H9 (cell line): ENCODE data around the gene DSP. TPM values are rescaled to one million over a fixed set of nuclear protein-coding genes. Genes with fewer than 3 reads are reported as not detected.

Experiments
- DNase-seq: peaks from one replicate; pipeline ENCODE4 v3.0.0-alpha.2; 2017
- H2AFZ ChIP-seq: one replicate; pipeline ENCODE4 v1.6.1; 2013; ENCODE audit warnings: mild to moderate bottlenecking, low read length, control low read depth, moderate library complexity
- H2AK5ac ChIP-seq: 2 replicates; pipeline ENCODE4 v1.6.1; 2013; ENCODE audit warnings: low read length, control low read depth, mixed read lengths; ENCODE audit not compliant: insufficient read length
- H2BK120ac ChIP-seq: one replicate; pipeline ENCODE4 v1.6.1; 2013; ENCODE audit warnings: low read depth, mild to moderate bottlenecking, low read length, control low read depth, inconsistent platforms; ENCODE audit not compliant: poor library complexity, severe bottlenecking
- H2BK12ac ChIP-seq: 2 replicates; pipeline ENCODE4 v1.6.1; 2013; ENCODE audit warnings: low read length, control low read depth, mixed read lengths, low read depth; ENCODE audit not compliant: insufficient read length
- H2BK15ac ChIP-seq: 2 replicates; pipeline ENCODE4 v1.6.1; 2013; ENCODE audit warnings: low read depth, low read length, control low read depth
- H2BK20ac ChIP-seq: one replicate; pipeline ENCODE4 v1.6.1; 2013; ENCODE audit warnings: low read depth, mild to moderate bottlenecking, low read length, control low read depth, inconsistent platforms; ENCODE audit not compliant: poor library complexity, severe bottlenecking
- H2BK5ac ChIP-seq: 2 replicates; pipeline ENCODE4 v1.6.1; 2013; ENCODE audit warnings: low read length, control low read depth, mixed read lengths; ENCODE audit not compliant: insufficient read length
- H3K14ac ChIP-seq: 2 replicates; pipeline ENCODE4 v1.6.1; 2013; ENCODE audit warnings: low read length, control low read depth; ENCODE audit not compliant: insufficient read depth
- H3K18ac ChIP-seq: 2 replicates; pipeline ENCODE4 v1.6.1; 2013; ENCODE audit warnings: low read depth, mild to moderate bottlenecking, mixed read lengths, low read length, control low read depth; ENCODE audit not compliant: insufficient read length
- H3K23ac ChIP-seq: 2 replicates; pipeline ENCODE4 v1.6.1; 2013; ENCODE audit warnings: low read length, control low read depth, mixed read lengths, low read depth; ENCODE audit not compliant: insufficient read length
- H3K23me2 ChIP-seq: 2 replicates; pipeline ENCODE4 v1.6.1; 2013; ENCODE audit warnings: low read depth, mild to moderate bottlenecking, mixed read lengths, low read length, control low read depth; ENCODE audit not compliant: insufficient read length, poor library complexity, severe bottlenecking
- H3K27ac ChIP-seq: 2 replicates; pipeline ENCODE4 v1.5.1; 2013; ENCODE audit warnings: low read length, control low read depth, mixed read lengths, low read depth; ENCODE audit not compliant: insufficient read length
- H3K27me3 ChIP-seq: 2 replicates; pipeline ENCODE4 v1.6.1; 2013; ENCODE audit warnings: low read length, control low read depth, inconsistent platforms; ENCODE audit not compliant: insufficient read depth
- H3K4ac ChIP-seq: 2 replicates; pipeline ENCODE4 v1.6.1; 2013; ENCODE audit warnings: low read depth, mild to moderate bottlenecking, control low read depth, inconsistent platforms, low read length, moderate library complexity
- H3K4me1 ChIP-seq: 2 replicates; pipeline ENCODE4 v1.6.1; 2013; ENCODE audit warnings: low read length, control low read depth, inconsistent platforms; ENCODE audit not compliant: insufficient read depth
- H3K4me2 ChIP-seq: 2 replicates; pipeline ENCODE4 v1.6.1; 2013; ENCODE audit warnings: low read length, control low read depth, mixed read lengths; ENCODE audit not compliant: insufficient read length, insufficient read depth
- H3K56ac ChIP-seq: 2 replicates; pipeline ENCODE4 v1.6.1; 2013; ENCODE audit warnings: low read depth, mild to moderate bottlenecking, mixed read lengths, low read length, control low read depth; ENCODE audit not compliant: insufficient read length
- H3K79me1 ChIP-seq: 2 replicates; pipeline ENCODE4 v1.6.1; 2013; ENCODE audit warnings: low read depth, mild to moderate bottlenecking, moderate library complexity, low read length, control low read depth, inconsistent platforms; ENCODE audit not compliant: insufficient read depth, poor library complexity, severe bottlenecking
- H3K79me2 ChIP-seq: 2 replicates; pipeline ENCODE4 v1.6.1; 2013; ENCODE audit warnings: low read length, control low read depth, inconsistent platforms; ENCODE audit not compliant: insufficient read depth
- H3K9ac ChIP-seq: 2 replicates; pipeline ENCODE4 v1.6.1; 2013; ENCODE audit warnings: low read length, control low read depth, mixed read lengths; ENCODE audit not compliant: insufficient read length; ENCODE audit errors: extremely low read depth
- H3K9me3 ChIP-seq: one replicate; pipeline ENCODE4 v1.6.1; 2013; ENCODE audit warnings: low read depth, low read length, inconsistent platforms; ENCODE audit not compliant: control insufficient read depth
- H3T11ph ChIP-seq: one replicate; pipeline ENCODE4 v1.6.1; 2013; ENCODE audit warnings: mild to moderate bottlenecking, low read length, control low read depth, inconsistent platforms
- H4K20me1 ChIP-seq: one replicate; pipeline ENCODE4 v1.6.1; 2013; ENCODE audit not compliant: control insufficient read depth, insufficient read length, insufficient read depth
- H4K5ac ChIP-seq: 2 replicates; pipeline ENCODE4 v1.6.1; 2013; ENCODE audit warnings: low read depth, mild to moderate bottlenecking, mixed read lengths, low read length, control low read depth; ENCODE audit not compliant: insufficient read length
- H4K8ac ChIP-seq: replicated peaks from 2 replicates; pipeline ENCODE4 v1.6.1; 2013; ENCODE audit warnings: low read length, control low read depth, mixed read lengths, low read depth; ENCODE audit not compliant: insufficient read length
- H4K91ac ChIP-seq: 2 replicates; pipeline ENCODE4 v1.6.1; 2013; ENCODE audit warnings: low read depth, mild to moderate bottlenecking, moderate library complexity, mixed read lengths, low read length, control low read depth; ENCODE audit not compliant: insufficient read length
- H3K27ac Mint-ChIP-seq, 3 experiments: 2 replicates in 2 of 3; 3 replicates in 1 of 3; pipeline ENCODE4 v1.8.0; 2020 to 2021; ENCODE audit warnings: mixed read lengths in 3 of 3, mild to moderate bottlenecking in 1 of 3, moderate library complexity in 1 of 3
- H3K27me3 Mint-ChIP-seq: 2 replicates; pipeline ENCODE4 v1.8.0; 2021; ENCODE audit warnings: low read depth, mild to moderate bottlenecking, moderate library complexity, mixed read lengths
- H3K36me3 Mint-ChIP-seq, 3 experiments: 2 replicates in 2 of 3; 3 replicates in 1 of 3; pipeline ENCODE4 v1.8.0; 2020 to 2021; ENCODE audit warnings: low read depth in 3 of 3, mixed read lengths in 3 of 3; ENCODE audit not compliant: insufficient read depth in 1 of 3
- H3K4me1 Mint-ChIP-seq, 2 experiments: 2 replicates each; pipeline ENCODE4 v1.8.0; 2020; ENCODE audit warnings: mixed read lengths in 2 of 2
- H3K4me3 Mint-ChIP-seq, 2 experiments: 2 replicates in 1 of 2; 3 replicates in 1 of 2; pipeline ENCODE4 v1.8.0; 2020 to 2021; ENCODE audit warnings: mild to moderate bottlenecking in 2 of 2, mixed read lengths in 2 of 2, moderate library complexity in 1 of 2
- H3K9me3 Mint-ChIP-seq, 2 experiments: 2 replicates in 1 of 2; 3 replicates in 1 of 2; pipeline ENCODE4 v1.8.0; 2020; ENCODE audit warnings: mild to moderate bottlenecking in 2 of 2, mixed read lengths in 2 of 2, moderate library complexity in 1 of 2
- WGBS: extraction: QIAGEN DNeasy Blood & Tissue Kit; methylation state at CpG from one replicate; pipeline ENCODE4 v1.1.7; 2013; ENCODE audit warnings: missing lambda C conversion rate, low lambda C conversion rate, mixed read lengths; ENCODE audit not compliant: insufficient read length; ENCODE audit errors: extremely low coverage; 5-methylcytosine and 5-hydroxymethylcytosine counted together
- total RNA-seq: library from RNA; stranded (reverse); gene quantifications from 2 replicates; pipeline ENCODE4 v1.2.1, GENCODE V29; 2021
- TF ChIP-seq, protein P1 (sequence below): fragments of 200-600 bp; sonication (generic); conservative IDR thresholded peaks from 3 replicates; pipeline ENCODE4 v1.8.0; 2021; ENCODE audit warnings: antibody characterized with exemption, mild to moderate bottlenecking

The DSP gene
- total RNA-seq, 1 experiment from 2014 or later, result 48.9 TPM

DNA sequence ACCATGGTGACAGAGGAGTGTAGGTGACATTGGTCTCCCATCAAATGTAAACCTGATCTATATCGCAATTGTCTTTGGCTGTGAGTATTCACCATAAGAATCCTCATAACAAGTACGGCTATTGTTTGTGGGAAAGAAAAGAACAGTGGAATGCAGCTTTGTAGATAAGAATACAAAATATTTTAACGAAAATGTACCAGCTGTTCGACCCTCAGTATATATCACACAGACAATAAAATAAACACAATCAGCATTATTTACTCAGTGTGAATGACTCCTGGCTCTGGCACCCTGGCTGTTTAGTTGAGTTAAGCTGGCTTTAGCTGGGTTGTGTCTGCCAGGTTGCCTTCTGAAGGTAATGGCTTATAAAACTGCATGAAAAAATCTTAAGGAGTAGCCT, 91.9 kb downstream of the DSP start:
- H3K4me1 ChIP-seq, result no peaks in the 10 kb centered on the region
- H4K8ac ChIP-seq, result no peak overlapping the region
- H3K4me2 ChIP-seq, result no peak overlapping the region
- H4K20me1 ChIP-seq, result no peaks in the 10 kb centered on the region
- H3K9me3 ChIP-seq, result no peaks in the 10 kb centered on the region
- H2BK5ac ChIP-seq, result no peak overlapping the region
- Mint-ChIP-seq H3K27me3 (peaks cover 4% of the 10 kb centered on the region), H3K4me1 (no peaks in the 10 kb centered on the region), H3K9me3 (no peaks in the 10 kb centered on the region), H3K4me3 (no peak overlapping the region), H3K27ac (no peak overlapping the region), H3K36me3 (no peaks in the 10 kb centered on the region)
- no peak overlapping the region for H3K23ac ChIP-seq
- H4K91ac ChIP-seq, result no peak overlapping the region
- DNase-seq, result no peak
- no peaks in the 10 kb centered on the region for H3K79me2 ChIP-seq
- H2BK120ac ChIP-seq, result no peak overlapping the region
- no peak overlapping the region for H3K9ac ChIP-seq
- WGBS, result no CpG with 5 or more reads among the region's 4 CpGs
- H3T11ph ChIP-seq, result no peak overlapping the region
- H3K14ac ChIP-seq, result no peak overlapping the region
- no peak overlapping the region for H3K56ac ChIP-seq
- TF ChIP-seq, protein P1, sequence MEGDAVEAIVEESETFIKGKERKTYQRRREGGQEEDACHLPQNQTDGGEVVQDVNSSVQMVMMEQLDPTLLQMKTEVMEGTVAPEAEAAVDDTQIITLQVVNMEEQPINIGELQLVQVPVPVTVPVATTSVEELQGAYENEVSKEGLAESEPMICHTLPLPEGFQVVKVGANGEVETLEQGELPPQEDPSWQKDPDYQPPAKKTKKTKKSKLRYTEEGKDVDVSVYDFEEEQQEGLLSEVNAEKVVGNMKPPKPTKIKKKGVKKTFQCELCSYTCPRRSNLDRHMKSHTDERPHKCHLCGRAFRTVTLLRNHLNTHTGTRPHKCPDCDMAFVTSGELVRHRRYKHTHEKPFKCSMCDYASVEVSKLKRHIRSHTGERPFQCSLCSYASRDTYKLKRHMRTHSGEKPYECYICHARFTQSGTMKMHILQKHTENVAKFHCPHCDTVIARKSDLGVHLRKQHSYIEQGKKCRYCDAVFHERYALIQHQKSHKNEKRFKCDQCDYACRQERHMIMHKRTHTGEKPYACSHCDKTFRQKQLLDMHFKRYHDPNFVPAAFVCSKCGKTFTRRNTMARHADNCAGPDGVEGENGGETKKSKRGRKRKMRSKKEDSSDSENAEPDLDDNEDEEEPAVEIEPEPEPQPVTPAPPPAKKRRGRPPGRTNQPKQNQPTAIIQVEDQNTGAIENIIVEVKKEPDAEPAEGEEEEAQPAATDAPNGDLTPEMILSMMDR, result no peak
- no peaks in the 10 kb centered on the region for H3K23me2 ChIP-seq
- no peak overlapping the region for H4K5ac ChIP-seq
- no peak overlapping the region for H2BK12ac ChIP-seq
- no peak overlapping the region for H3K27ac ChIP-seq
- no peaks in the 10 kb centered on the region for H3K27me3 ChIP-seq
- no peak overlapping the region for H3K4ac ChIP-seq
- no peak overlapping the region for H2AFZ ChIP-seq
- no peak overlapping the region for H2AK5ac ChIP-seq
- no peak overlapping the region for H3K18ac ChIP-seq
- no peak overlapping the region for H2BK20ac ChIP-seq
- H3K79me1 ChIP-seq, result no peaks in the 10 kb centered on the region
- no peak overlapping the region for H2BK15ac ChIP-seq
